DOHH2 (cell line): Measurements from ENCODE around the gene SPOCK3.

ENCODE experiments used
- H3F3A ChIP-seq: fragments of 200-600 bp; sonication (generic), shearing (Covaris generic); 2 replicates; pipeline ENCODE4 v1.6.0; 2016; ENCODE audit warnings: antibody characterized with exemption, mild to moderate bottlenecking; ENCODE audit not compliant: control insufficient read depth, insufficient read depth
- H3K27ac ChIP-seq: fragments of 200-600 bp; sonication (generic); 2 replicates; pipeline ENCODE4 v1.5.1; 2014; ENCODE audit warnings: low read depth, mild to moderate bottlenecking, low read length, moderate library complexity
- H3K27me3 ChIP-seq: fragments of 200-600 bp; sonication (generic); 2 replicates; pipeline ENCODE4 v1.6.1; 2014; ENCODE audit warnings: mild to moderate bottlenecking, low read length, mixed read lengths; ENCODE audit not compliant: control insufficient read depth
- H3K36me3 ChIP-seq: fragments of 200-600 bp; sonication (generic); 2 replicates; pipeline ENCODE4 v1.6.1; 2014; ENCODE audit warnings: mild to moderate bottlenecking, low read length, moderate library complexity, mixed read lengths; ENCODE audit not compliant: control insufficient read depth
- H3K4me1 ChIP-seq: fragments of 200-600 bp; sonication (generic); 2 replicates; pipeline ENCODE4 v1.6.1; 2014; ENCODE audit warnings: mild to moderate bottlenecking, low read length, mixed read lengths; ENCODE audit not compliant: control insufficient read depth
- H3K4me2 ChIP-seq: fragments of 200-600 bp; sonication (generic); 2 replicates; pipeline ENCODE4 v1.6.0; 2014; ENCODE audit warnings: mild to moderate bottlenecking, low read length, moderate library complexity
- H3K4me3 ChIP-seq: fragments of 200-600 bp; sonication (generic); 2 replicates; pipeline ENCODE4 v1.5.1; 2014; ENCODE audit warnings: mild to moderate bottlenecking, low read length, mixed read lengths
- H3K79me2 ChIP-seq: fragments of 200-600 bp; sonication (generic); 2 replicates; pipeline ENCODE4 v1.6.1; 2014; ENCODE audit warnings: mild to moderate bottlenecking, low read length, mixed read lengths; ENCODE audit not compliant: control insufficient read depth
- H3K9me2 ChIP-seq: fragments of 200-600 bp; sonication (generic); replicated peaks from 2 replicates; pipeline ENCODE4 v1.6.1; 2014; ENCODE audit warnings: mild to moderate bottlenecking, low read length, mixed read lengths; ENCODE audit not compliant: control insufficient read depth
- H3K9me3 ChIP-seq: fragments of 200-600 bp; sonication (generic); 2 replicates; pipeline ENCODE4 v1.6.1; 2014; ENCODE audit warnings: antibody characterized with exemption, low read length, mixed read lengths; ENCODE audit not compliant: control insufficient read depth, insufficient read depth
- H4K20me1 ChIP-seq: fragments of 200-600 bp; sonication (generic); 2 replicates; pipeline ENCODE4 v1.6.0; 2014; ENCODE audit warnings: low read depth, mild to moderate bottlenecking, antibody characterized with exemption, low read length, moderate library complexity; ENCODE audit not compliant: control insufficient read depth, insufficient read depth
- EZH2phosphoT487 ChIP-seq: fragments of 200-600 bp; sonication (generic); IDR thresholded peaks from 2 replicates; pipeline ENCODE4 v1.6.1; 2017; ENCODE audit warnings: borderline replicate concordance, mild to moderate bottlenecking, antibody characterized with exemption, low read length, moderate library complexity, mixed read lengths
- TF ChIP-seq, protein P1 (sequence below): fragments of 200-600 bp; sonication (generic); IDR thresholded peaks from one replicate; pipeline ENCODE4 v1.5.1; 2014; ENCODE audit warnings: antibody characterized with exemption, mild to moderate bottlenecking, low read depth, low read length; ENCODE audit not compliant: poor library complexity, severe bottlenecking

The SPOCK3 gene

DNA sequence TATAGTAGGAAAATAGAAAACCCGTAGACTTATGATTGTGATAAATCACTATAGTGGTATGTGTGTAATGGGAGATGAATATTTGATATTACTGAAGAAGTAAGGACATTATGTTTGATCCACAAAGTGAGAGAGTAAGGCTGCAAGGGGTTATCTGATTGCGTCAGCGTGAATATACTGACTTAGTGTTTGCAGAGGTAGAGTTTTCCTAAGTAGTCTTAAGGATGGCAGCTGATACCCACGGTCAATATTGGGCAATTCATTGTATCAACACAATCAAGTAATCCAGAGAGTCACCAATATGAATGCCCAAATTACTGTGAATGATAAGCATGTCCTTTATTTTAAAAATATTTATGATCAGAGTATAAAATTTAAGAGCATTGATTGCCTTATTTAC, 83.7 kb downstream of the SPOCK3 start:
- no peak for TF ChIP-seq EZH2phosphoT487
- TF ChIP-seq, protein P1, sequence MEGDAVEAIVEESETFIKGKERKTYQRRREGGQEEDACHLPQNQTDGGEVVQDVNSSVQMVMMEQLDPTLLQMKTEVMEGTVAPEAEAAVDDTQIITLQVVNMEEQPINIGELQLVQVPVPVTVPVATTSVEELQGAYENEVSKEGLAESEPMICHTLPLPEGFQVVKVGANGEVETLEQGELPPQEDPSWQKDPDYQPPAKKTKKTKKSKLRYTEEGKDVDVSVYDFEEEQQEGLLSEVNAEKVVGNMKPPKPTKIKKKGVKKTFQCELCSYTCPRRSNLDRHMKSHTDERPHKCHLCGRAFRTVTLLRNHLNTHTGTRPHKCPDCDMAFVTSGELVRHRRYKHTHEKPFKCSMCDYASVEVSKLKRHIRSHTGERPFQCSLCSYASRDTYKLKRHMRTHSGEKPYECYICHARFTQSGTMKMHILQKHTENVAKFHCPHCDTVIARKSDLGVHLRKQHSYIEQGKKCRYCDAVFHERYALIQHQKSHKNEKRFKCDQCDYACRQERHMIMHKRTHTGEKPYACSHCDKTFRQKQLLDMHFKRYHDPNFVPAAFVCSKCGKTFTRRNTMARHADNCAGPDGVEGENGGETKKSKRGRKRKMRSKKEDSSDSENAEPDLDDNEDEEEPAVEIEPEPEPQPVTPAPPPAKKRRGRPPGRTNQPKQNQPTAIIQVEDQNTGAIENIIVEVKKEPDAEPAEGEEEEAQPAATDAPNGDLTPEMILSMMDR: no peak
- Histone ChIP-seq H3K4me1 (no peaks in the 10 kb centered on the region), H3F3A (no peaks in the 10 kb centered on the region), H3K4me2 (no peak overlapping the region), H3K27ac (no peak overlapping the region), H3K27me3 (no peaks in the 10 kb centered on the region), H3K9me3 (no peaks in the 10 kb centered on the region), H3K4me3 (no peak overlapping the region), H3K36me3 (no peaks in the 10 kb centered on the region), H3K9me2 (no peaks in the 10 kb centered on the region), H3K79me2 (no peaks in the 10 kb centered on the region), H4K20me1 (no peaks in the 10 kb centered on the region)

DNA sequence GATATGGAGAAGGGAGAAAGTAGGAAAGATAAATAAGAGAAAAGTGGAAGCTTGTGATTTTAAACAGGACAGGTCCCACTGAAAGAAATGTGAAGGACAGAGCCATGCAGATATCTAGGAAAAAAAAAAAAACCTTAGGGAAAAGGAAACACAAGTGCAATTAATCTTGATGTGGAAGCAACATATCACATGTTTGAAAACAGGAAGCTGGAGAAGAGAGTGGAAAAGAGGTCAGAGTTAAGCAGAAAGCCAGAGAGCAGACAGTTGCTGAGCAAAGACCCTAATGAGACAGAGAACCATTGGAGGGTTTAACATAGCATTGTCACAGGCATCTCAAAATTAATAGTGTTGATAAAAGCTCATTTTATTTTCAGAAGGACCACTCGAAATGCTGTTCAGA, 89.7 kb downstream of the SPOCK3 start:
- Histone ChIP-seq H3K79me2 (no peaks in the 10 kb centered on the region), H3K9me2 (no peaks in the 10 kb centered on the region), H3K27ac (no peak overlapping the region), H3K27me3 (no peaks in the 10 kb centered on the region), H3K36me3 (no peaks in the 10 kb centered on the region), H3K4me2 (no peak overlapping the region), H3K4me3 (no peak overlapping the region), H4K20me1 (no peaks in the 10 kb centered on the region), H3K9me3 (no peaks in the 10 kb centered on the region), H3K4me1 (no peaks in the 10 kb centered on the region), H3F3A (no peaks in the 10 kb centered on the region)
- no peak for TF ChIP-seq EZH2phosphoT487
- TF ChIP-seq, protein P1: no peak

DNA sequence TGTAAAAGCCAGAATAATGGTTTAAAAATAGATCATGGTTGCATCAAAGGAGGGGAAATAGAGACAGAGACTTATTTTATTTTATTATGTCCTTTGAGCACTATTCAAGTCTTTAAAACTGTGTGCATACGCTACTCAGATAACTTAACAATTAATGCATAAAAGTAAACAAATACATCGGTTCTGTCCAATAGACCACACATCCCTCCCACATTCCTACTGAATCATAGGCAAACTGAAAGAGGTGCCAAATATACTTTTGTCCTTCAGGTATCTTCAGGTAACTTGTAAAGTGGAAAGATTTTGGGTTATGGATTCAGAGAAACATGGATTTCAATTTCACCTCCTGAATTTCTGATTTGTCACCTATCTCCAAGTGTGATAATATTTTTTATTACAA, 91.3 kb downstream of the SPOCK3 start:
- H3K9me2 ChIP-seq: no peaks in the 10 kb centered on the region
- no peak overlapping the region for H3K4me2 ChIP-seq
- no peaks in the 10 kb centered on the region for H3K9me3 ChIP-seq
- no peaks in the 10 kb centered on the region for H4K20me1 ChIP-seq
- no peak overlapping the region for H3K4me3 ChIP-seq
- TF ChIP-seq EZH2phosphoT487: no peak
- TF ChIP-seq, protein P1: no peak
- no peaks in the 10 kb centered on the region for H3K4me1 ChIP-seq
- H3F3A ChIP-seq: no peaks in the 10 kb centered on the region
- no peak overlapping the region for H3K27ac ChIP-seq
- H3K27me3 ChIP-seq: no peaks in the 10 kb centered on the region
- H3K36me3 ChIP-seq: no peaks in the 10 kb centered on the region
- no peaks in the 10 kb centered on the region for H3K79me2 ChIP-seq

DNA sequence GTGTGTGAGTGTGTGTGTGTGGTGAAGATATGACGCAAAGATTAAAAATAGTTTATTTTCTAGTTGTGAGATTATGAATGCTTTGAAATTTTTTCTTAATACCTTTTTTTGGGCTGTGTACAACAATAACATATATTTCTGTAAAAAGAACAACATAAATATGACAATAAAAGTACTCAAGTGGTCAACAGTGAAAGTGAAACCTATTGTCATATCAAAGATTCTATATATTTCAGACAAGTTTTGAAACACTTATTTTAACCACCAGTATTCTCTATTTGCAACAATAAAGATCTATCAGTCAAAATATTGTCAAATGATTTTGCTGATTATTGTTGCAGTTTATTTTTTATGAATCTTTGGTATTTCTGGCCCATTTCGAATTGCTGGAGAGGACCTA, 98.0 kb downstream of the SPOCK3 start:
- H3K27ac ChIP-seq: no peak overlapping the region
- no peak overlapping the region for H3K4me2 ChIP-seq
- no peaks in the 10 kb centered on the region for H3K27me3 ChIP-seq
- H4K20me1 ChIP-seq: no peaks in the 10 kb centered on the region
- no peaks in the 10 kb centered on the region for H3K9me2 ChIP-seq
- no peaks in the 10 kb centered on the region for H3K4me1 ChIP-seq
- TF ChIP-seq, protein P1: no peak
- TF ChIP-seq EZH2phosphoT487: no peak
- H3K4me3 ChIP-seq: no peak overlapping the region
- H3K36me3 ChIP-seq: no peaks in the 10 kb centered on the region
- no peaks in the 10 kb centered on the region for H3K9me3 ChIP-seq
- H3K79me2 ChIP-seq: no peaks in the 10 kb centered on the region
- no peaks in the 10 kb centered on the region for H3F3A ChIP-seq
